OCI-LY1 (cell line): ENCODE data around the gene AGK.

Experiments
- CTCF ChIP-seq: fragments of 200-600 bp; sonication (generic), shearing (Covaris generic); IDR thresholded peaks from 2 replicates; pipeline ENCODE4 v1.5.1; 2017; ENCODE audit warnings: mild to moderate bottlenecking, antibody characterized with exemption, low read length, moderate library complexity, mixed read lengths
- EZH2 ChIP-seq: fragments of 200-600 bp; sonication (generic), shearing (Covaris generic); IDR thresholded peaks from 2 replicates; pipeline ENCODE4 v1.8.0; 2017; ENCODE audit warnings: borderline replicate concordance, mixed run types, mild to moderate bottlenecking, antibody characterized with exemption, low read length, moderate library complexity, mixed read lengths

GRCh38 chr7:141702047-141702567, 150.9 kb downstream of the AGK start, which contains the start of gene DENND11:
- no peak for TF ChIP-seq CTCF
- no peak for TF ChIP-seq EZH2
